Prostate gland (tissue), 2 donors: ENCODE data around the gene CD1B. TPM values are rescaled to one million over a fixed set of nuclear protein-coding genes. Genes with fewer than 3 reads are reported as not detected.
"Not testable (repeated sequence)": the region's sequence is repeated elsewhere in the genome, so short reads cannot be mapped to it uniquely, and the experiment has no call there.

Experiments
- DNase-seq: peaks from one replicate; pipeline ENCODE4 v3.0.0-alpha.2; 2019; ENCODE audit warnings: low spot score
- H3K27ac ChIP-seq, 2 donors: fragments of 200-600 bp; sonication (generic); 2 replicates each; pipeline ENCODE4 v1.5.1; 2017 to 2019
- H3K27me3 ChIP-seq: fragments of 200-600 bp; sonication (generic); replicated peaks from 2 replicates; pipeline ENCODE4 v1.5.1; 2019; ENCODE audit not compliant: insufficient read depth
- H3K36me3 ChIP-seq, 2 donors: fragments of 200-600 bp; sonication (generic); 1 replicate in 1 of 2; 2 replicates in 1 of 2; pipeline versions ENCODE4 v1.5.1 to v1.8.1; 2017 to 2019
- H3K4me1 ChIP-seq: fragments of 200-600 bp; sonication (generic); replicated peaks from 2 replicates; pipeline ENCODE4 v1.5.1; 2019
- H3K4me3 ChIP-seq, 2 donors: fragments of 200-600 bp; sonication (generic); 2 replicates each; pipeline ENCODE4 v1.5.1; 2017 to 2019
- H3K9me3 ChIP-seq: fragments of 200-600 bp; sonication (generic); 2 replicates; pipeline ENCODE4 v1.5.1; 2017
- POLR2A ChIP-seq: fragments of 450-650 bp; IDR thresholded peaks from one replicate; pipeline ENCODE4 v1.6.1; 2016; ENCODE audit warnings: antibody characterized with exemption, mild to moderate bottlenecking
- POLR2AphosphoS5 ChIP-seq: sonication (generic); formaldehyde crosslinking; IDR thresholded peaks from one replicate; pipeline ENCODE4 v1.6.1; 2017; ENCODE audit warnings: antibody characterized with exemption
- WGBS: methylation state at CpG from one replicate; pipeline ENCODE4 v1.1.5; 2018; 5-methylcytosine and 5-hydroxymethylcytosine counted together
- intact Hi-C: fragments of 100-400 bp; cut with DNase I; formaldehyde crosslinking; loops from one replicate; pipeline ENCODE4 v1.14.2; 2022
- total RNA-seq, 2 donors: library from RNA; depleted of rRNA; stranded (reverse); fragments of >200 nt; gene quantifications; one replicate each; pipeline ENCODE4 v1.1.0, GENCODE V29; 2016
- TF ChIP-seq, protein P1 (sequence below), 4 experiments: fragments of 200-600 bp in 2 of 4; fragments of 450-650 bp in 2 of 4; sonication (generic) in 2 of 4; IDR thresholded peaks; 1 replicate in 3 of 4; 2 replicates in 1 of 4; pipeline ENCODE4 v1.5.1; 2016 to 2019; ENCODE audit warnings: antibody characterized with exemption in 4 of 4, mild to moderate bottlenecking in 2 of 4, moderate library complexity in 2 of 4

Gene CD1B
- total RNA-seq, 2 donors from 2014 or later: not detected

GRCh38 chr1:158354255-158354654, 22.9 kb upstream of the CD1B start:
- Histone ChIP-seq H3K27me3 (no peaks in the 10 kb centered on the region), H3K4me3 (no peak overlapping the region), H3K36me3 (no peaks in the 10 kb centered on the region), H3K27ac (no peak overlapping the region), H3K4me1 (no peaks in the 10 kb centered on the region), H3K9me3 (no peaks in the 10 kb centered on the region)
- no peak for DNase-seq
- TF ChIP-seq POLR2A (no peak), POLR2AphosphoS5 (no peak)
- TF ChIP-seq, protein P1, sequence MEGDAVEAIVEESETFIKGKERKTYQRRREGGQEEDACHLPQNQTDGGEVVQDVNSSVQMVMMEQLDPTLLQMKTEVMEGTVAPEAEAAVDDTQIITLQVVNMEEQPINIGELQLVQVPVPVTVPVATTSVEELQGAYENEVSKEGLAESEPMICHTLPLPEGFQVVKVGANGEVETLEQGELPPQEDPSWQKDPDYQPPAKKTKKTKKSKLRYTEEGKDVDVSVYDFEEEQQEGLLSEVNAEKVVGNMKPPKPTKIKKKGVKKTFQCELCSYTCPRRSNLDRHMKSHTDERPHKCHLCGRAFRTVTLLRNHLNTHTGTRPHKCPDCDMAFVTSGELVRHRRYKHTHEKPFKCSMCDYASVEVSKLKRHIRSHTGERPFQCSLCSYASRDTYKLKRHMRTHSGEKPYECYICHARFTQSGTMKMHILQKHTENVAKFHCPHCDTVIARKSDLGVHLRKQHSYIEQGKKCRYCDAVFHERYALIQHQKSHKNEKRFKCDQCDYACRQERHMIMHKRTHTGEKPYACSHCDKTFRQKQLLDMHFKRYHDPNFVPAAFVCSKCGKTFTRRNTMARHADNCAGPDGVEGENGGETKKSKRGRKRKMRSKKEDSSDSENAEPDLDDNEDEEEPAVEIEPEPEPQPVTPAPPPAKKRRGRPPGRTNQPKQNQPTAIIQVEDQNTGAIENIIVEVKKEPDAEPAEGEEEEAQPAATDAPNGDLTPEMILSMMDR (IDR thresholded peaks at IDR 0.05): no peak
- intact Hi-C loops: no loop called here
- WGBS: 76% methylated on average over 2 of the region's 2 CpGs

DNA sequence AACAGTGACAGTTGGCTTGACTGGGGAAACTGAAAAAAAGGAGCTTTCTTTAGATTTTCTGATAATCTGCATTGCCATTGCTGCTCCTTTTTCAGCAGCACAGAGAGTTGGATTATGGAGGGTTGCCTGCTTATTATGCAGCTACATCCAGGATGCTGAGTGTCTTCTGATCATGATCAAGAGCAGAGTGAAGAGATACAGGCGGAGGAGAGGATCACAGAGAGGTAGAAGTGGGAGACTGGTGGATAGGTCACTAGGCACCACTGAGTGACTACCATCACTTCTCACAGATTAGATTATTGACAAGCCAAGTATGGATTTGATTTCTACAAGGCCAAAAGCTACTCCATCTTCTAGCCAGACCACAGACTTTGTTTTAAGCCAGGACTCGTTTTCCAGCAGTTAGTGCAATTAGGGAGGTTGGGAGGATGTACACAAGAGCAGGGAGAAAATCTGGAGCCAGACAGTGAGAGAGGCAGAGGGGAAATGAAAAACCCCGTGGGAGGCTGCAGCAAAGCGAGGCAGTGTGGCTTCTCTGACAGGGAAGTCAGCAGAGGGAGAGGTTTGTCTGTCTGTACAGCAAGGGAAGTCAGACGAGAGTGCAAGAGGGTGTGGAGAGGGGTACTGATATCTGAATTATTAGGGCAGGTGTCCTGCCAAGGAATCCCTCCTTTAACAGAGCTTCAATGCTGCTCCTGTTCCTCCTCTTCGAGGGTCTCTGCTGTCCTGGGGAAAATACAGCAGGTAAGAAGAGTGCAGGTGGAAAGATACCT, 22.2 kb upstream of the CD1B start, which contains the start of gene CD1E:
CD1E (plus strand) TSS at position 592 of the 773 bp plus-strand sequence; CDS start at position 687, 95 bp downstream.
- intact Hi-C loops: no loop called here
- Histone ChIP-seq H3K4me1 (no peaks in the 10 kb centered on the region), H3K27me3 (no peaks in the 10 kb centered on the region), H3K9me3 (no peaks in the 10 kb centered on the region), H3K36me3 (no peaks in the 10 kb centered on the region), H3K27ac (no peak within 1 kb of the TSS), H3K4me3 (no peak within 1 kb of the TSS)
- TF ChIP-seq POLR2A (no peak), POLR2AphosphoS5 (no peak)
- TF ChIP-seq, protein P1 (IDR thresholded peaks at IDR 0.05): no peak
- WGBS: 50% methylated on average over 6 of the region's 6 CpGs
- DNase-seq: no peak

DNA sequence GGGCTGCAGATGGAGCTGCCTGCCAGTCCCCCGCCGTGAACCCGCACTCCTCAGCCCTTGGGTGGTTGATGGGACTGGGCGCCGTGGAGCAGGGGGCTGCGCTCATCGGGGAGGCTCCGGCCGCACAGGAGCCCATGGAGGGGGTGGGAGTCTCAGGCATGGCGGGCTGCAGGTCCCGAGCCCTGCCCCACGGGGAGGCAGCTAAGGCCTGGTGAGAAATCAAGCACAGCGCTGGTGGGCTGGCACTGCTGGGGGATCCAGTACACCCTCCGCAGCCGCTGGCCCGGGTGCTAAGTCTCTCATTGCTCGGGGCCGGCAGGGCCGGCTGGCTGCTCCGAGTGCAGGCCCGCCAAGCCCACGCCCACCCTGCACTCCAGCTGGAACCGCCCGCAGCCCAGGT, 17.6 kb upstream of the CD1B start:
- H3K36me3 ChIP-seq, DNase-seq, H3K27ac ChIP-seq, intact Hi-C loops, H3K4me1 ChIP-seq, H3K4me3 ChIP-seq, H3K27me3 ChIP-seq, H3K9me3 ChIP-seq: not testable (repeated sequence)
- WGBS: 98% methylated on average over 23 of the region's 24 CpGs

DNA sequence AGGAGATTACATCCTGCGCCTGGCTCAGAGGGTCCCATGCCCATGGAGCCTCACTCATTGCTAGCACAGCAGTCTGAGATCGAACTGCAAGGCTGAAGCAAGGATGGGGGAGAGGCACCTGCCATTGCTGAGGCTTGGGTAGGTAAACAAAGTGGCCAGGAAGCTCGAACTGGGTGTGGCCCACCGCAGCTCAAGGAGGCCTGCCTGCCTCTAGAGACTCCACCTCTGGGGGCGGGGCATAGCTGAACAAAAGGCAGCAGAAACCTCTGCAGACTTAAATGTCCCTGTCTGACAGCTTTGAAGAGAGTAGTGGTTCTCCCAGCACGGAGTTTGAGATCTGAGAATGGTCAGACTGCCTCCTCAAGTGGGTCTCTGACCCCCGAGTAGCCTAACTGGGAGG, 5.1 kb upstream of the CD1B start:
- H3K27me3 ChIP-seq, DNase-seq, H3K27ac ChIP-seq, intact Hi-C loops, H3K4me3 ChIP-seq, H3K9me3 ChIP-seq, H3K4me1 ChIP-seq, H3K36me3 ChIP-seq: not testable (repeated sequence)
- 62% methylated on average over 7 of the region's 7 CpGs for WGBS

- no peak for DNase-seq
- TF ChIP-seq POLR2A: no peak
- TF ChIP-seq, protein P1 (IDR thresholded peaks at IDR 0.05): no peak
- TF ChIP-seq POLR2AphosphoS5: no peak
- no peaks in the 10 kb centered on the region for H3K4me1 ChIP-seq
- no peaks in the 10 kb centered on the region for H3K9me3 ChIP-seq
- intact Hi-C loops: no loop called here
- H3K27ac ChIP-seq: no peak overlapping the region
- H3K27me3 ChIP-seq: no peaks in the 10 kb centered on the region
- no peaks in the 10 kb centered on the region for H3K36me3 ChIP-seq
- H3K4me3 ChIP-seq: no peak overlapping the region
Observed at GRCh38 chr1:158335213-158335532, 3.8 kb upstream of the CD1B start.

GRCh38 chr1:158334526-158335212, 3.3 kb upstream of the CD1B start:
- intact Hi-C loops: no loop called here
- H3K4me3 ChIP-seq: no peak overlapping the region
- DNase-seq: no peak
- TF ChIP-seq, protein P1 (IDR thresholded peaks at IDR 0.05): no peak
- no peak for TF ChIP-seq POLR2A
- TF ChIP-seq POLR2AphosphoS5: no peak
- no peak overlapping the region for H3K27ac ChIP-seq
- H3K27me3 ChIP-seq: no peaks in the 10 kb centered on the region
- H3K9me3 ChIP-seq: no peaks in the 10 kb centered on the region
- WGBS: 59% methylated on average over 2 of the region's 2 CpGs
- H3K36me3 ChIP-seq: no peaks in the 10 kb centered on the region
- no peaks in the 10 kb centered on the region for H3K4me1 ChIP-seq
